ENCODE results near the gene TXNRD2.
A peak's percentile ranks its signal among the peaks of the same experiment; 100 is the strongest.

Gene TXNRD2

GRCh38 chr22:19904935-19905334, 36.7 kb downstream of the TXNRD2 start:
- no peak for DNase-seq

- no peak for DNase-seq
These were observed 37.3 kb downstream of the TXNRD2 start for GRCh38 chr22:19904174-19904856.

GRCh38 chr22:19903513-19903912, 38.1 kb downstream of the TXNRD2 start:
- DNase-seq: no peak

GRCh38 chr22:19903031-19903430, 38.6 kb downstream of the TXNRD2 start:
- no peak for DNase-seq

GRCh38 chr22:19902245-19902715, 39.3 kb downstream of the TXNRD2 start:
- DNase-seq: no peak

GRCh38 chr22:19901577-19902244, 39.9 kb downstream of the TXNRD2 start:
- DNase-seq: no peak

GRCh38 chr22:19900707-19901436, 40.7 kb downstream of the TXNRD2 start:
- DNase-seq: no peak

GRCh38 chr22:19898831-19899567, 42.6 kb downstream of the TXNRD2 start:
- DNase-seq: no peak

GRCh38 chr22:19898145-19898544, 43.5 kb downstream of the TXNRD2 start:
- DNase-seq: no peak

- DNase-seq: no peak
These were observed 43.9 kb downstream of the TXNRD2 start for GRCh38 chr22:19897726-19898125.

- no peak for DNase-seq
These were observed 44.8 kb downstream of the TXNRD2 start for GRCh38 chr22:19896665-19897355.

GRCh38 chr22:19895160-19895849, 46.3 kb downstream of the TXNRD2 start:
- no peak for DNase-seq

- no peak for DNase-seq
These were observed 48.3 kb downstream of the TXNRD2 start for GRCh38 chr22:19893363-19893762.

- DNase-seq: no peak
These were observed 48.7 kb downstream of the TXNRD2 start for GRCh38 chr22:19892925-19893324.

- DNase-seq: no peak
These were observed 49.2 kb downstream of the TXNRD2 start for GRCh38 chr22:19892257-19892879.

GRCh38 chr22:19891317-19892256, 50.0 kb downstream of the TXNRD2 start:
- DNase-seq: peak; percentile 69

GRCh38 chr22:19890502-19891316, 50.9 kb downstream of the TXNRD2 start:
- no peak for DNase-seq

- no peak for DNase-seq
These were observed 51.7 kb downstream of the TXNRD2 start for GRCh38 chr22:19889951-19890350.

All from fibroblast of skin of scalp (primary cell).